Measurements from ENCODE around the gene HHATL.
"Not testable (repeated sequence)": the region's sequence is repeated elsewhere in the genome, so short reads cannot be mapped to it uniquely, and the experiment has no call there.

Gene HHATL

GRCh38 chr3:42733501-42734262 lies 31.1 kb upstream of the HHATL start:
- FAIRE-seq, result no peak

- FAIRE-seq, result no peak
These were observed 30.3 kb upstream of the HHATL start for GRCh38 chr3:42732829-42733459.

- no peak for FAIRE-seq
These were observed 29.7 kb upstream of the HHATL start for GRCh38 chr3:42732196-42732828.

GRCh38 chr3:42731476-42732195 lies 29.0 kb upstream of the HHATL start:
- no peak for FAIRE-seq

GRCh38 chr3:42730706-42731420 lies 28.3 kb upstream of the HHATL start:
- FAIRE-seq, result no peak

GRCh38 chr3:42730294-42730693 lies 27.7 kb upstream of the HHATL start:
- FAIRE-seq, result no peak

GRCh38 chr3:42729404-42730145 lies 27.0 kb upstream of the HHATL start:
- FAIRE-seq, result no peak

GRCh38 chr3:42728668-42729364 lies 26.2 kb upstream of the HHATL start:
- FAIRE-seq, result no peak

GRCh38 chr3:42728056-42728455 lies 25.5 kb upstream of the HHATL start:
- no peak for FAIRE-seq

- FAIRE-seq, result no peak
These were observed 22.9 kb upstream of the HHATL start for GRCh38 chr3:42725454-42725853.

GRCh38 chr3:42723219-42723618 lies 20.6 kb upstream of the HHATL start:
- FAIRE-seq, result no peak

GRCh38 chr3:42722442-42722841 lies 19.8 kb upstream of the HHATL start:
- FAIRE-seq, result not testable (repeated sequence)

- no peak for FAIRE-seq
These were observed 19.1 kb upstream of the HHATL start for GRCh38 chr3:42721690-42722089.

- FAIRE-seq, result no peak
These were observed 17.5 kb upstream of the HHATL start for GRCh38 chr3:42720126-42720525.

GRCh38 chr3:42719002-42719401 lies 16.4 kb upstream of the HHATL start:
- FAIRE-seq, result no peak

- no peak for FAIRE-seq
These were observed 15.7 kb upstream of the HHATL start for GRCh38 chr3:42718338-42718737.

- no peak for FAIRE-seq
These were observed 14.7 kb upstream of the HHATL start for GRCh38 chr3:42717306-42717705.

GRCh38 chr3:42714171-42714852 lies 11.7 kb upstream of the HHATL start:
- no peak for FAIRE-seq

- FAIRE-seq, result no peak
These were observed 11.1 kb upstream of the HHATL start for GRCh38 chr3:42713747-42714146.

- no peak for FAIRE-seq
These were observed 10.2 kb upstream of the HHATL start for GRCh38 chr3:42712688-42713372.

All from A204.1 (cell line).